Stimulated activated CD4-positive, alpha-beta T cell treated with anti-CD3 and anti-CD28 coated beads, Interleukin-4, amount 100 ng/mL, for 48 hours (primary cell): ENCODE results near the gene OSBPL5.

Experiments
- DNase-seq, 2 donors: peaks; one replicate each; pipeline ENCODE4 v3.0.0-alpha.2; 2020; ENCODE audit warnings: low read depth in 2 of 2

The OSBPL5 gene

DNA sequence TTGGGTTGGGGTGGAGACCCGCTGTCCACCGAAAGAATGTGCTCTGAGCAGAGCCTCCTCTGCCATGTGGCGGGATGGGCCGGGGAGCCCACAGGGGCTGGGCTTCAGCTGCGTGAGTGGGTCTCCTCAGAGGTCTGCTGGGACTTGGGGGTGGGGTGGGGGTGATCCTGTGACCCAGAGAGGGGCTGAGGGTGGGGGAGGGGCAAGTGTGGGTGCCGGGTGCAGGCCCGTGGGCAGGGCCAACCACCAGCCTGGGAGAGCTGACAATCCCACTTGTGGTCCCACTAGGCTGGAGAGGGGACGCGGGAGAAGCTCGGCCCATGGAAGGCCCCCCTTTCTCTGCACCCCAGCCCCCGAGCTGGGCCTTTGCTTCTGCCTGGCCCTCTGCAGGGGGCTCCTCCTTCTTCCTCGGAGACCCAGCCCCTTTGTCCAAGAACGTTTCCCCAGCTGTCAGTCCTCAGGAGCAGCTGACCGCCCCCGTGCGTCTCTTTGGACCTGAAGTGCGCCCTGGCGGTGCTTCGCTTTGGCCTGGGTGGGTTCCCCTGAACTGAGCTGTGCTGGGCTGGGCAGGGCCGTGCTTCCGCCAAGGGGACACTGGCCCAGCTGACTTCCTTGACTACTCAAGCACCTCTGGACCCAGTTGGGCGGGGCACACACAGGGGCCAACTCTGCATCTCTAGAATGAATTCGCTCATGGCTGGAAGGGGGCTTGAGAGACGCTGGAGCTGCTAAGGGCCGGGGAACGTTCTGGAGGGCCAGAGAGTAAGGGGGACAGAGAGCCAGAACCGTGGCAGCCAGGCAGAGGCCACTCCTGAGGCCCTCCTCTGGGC lies 30.2 kb downstream of the OSBPL5 start:
- DNase-seq, result no peak

- DNase-seq, result no peak
Observed at GRCh38 chr11:3134218-3134621, 30.9 kb downstream of the OSBPL5 start.

DNA sequence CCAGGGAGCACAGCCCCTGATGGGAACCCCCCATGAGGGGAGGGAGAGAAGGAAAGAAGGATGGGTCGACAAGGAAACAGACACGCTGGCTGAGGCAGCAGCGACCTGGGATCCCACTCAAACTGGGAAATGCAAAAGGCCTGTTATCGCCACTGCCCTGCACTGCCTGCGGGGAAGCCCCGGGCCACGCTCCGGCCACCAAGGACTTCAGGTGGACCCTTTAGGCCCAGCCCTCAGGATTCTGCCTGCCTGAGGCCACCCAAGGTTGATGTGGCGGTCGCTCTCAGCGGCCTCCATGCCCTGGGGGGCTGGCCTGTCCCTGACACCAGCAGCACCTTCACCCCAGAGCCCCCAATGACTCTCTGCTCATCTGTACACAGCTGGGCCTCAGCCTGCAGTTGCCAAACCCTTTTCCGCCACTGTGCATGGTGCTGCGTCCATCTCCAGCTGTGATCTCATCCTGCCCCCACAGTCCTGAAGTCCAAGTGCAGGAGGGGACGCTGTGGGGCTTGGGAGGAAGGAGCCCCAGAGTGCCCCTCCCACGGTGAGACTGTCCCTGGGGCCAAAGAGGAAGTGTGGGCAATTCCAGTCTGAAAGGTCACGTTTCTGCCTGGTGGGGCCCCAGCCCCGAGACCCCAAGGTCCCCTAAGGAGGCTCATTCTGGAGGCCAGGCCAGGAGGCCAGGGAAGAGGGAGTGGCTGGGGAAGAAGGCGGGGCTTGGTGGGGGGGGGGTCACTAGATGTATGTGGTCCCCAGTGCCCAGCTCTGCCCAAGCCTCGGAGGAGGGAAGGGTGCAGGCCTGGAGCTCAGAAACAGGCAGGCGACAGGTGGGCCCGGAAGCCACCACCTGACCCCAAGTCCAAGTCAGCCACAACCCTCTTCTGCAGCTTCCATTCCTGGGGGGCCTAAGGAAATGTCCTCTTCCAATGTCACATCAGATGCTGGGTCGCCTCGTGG lies 31.6 kb downstream of the OSBPL5 start:
- DNase-seq, result no peak

DNA sequence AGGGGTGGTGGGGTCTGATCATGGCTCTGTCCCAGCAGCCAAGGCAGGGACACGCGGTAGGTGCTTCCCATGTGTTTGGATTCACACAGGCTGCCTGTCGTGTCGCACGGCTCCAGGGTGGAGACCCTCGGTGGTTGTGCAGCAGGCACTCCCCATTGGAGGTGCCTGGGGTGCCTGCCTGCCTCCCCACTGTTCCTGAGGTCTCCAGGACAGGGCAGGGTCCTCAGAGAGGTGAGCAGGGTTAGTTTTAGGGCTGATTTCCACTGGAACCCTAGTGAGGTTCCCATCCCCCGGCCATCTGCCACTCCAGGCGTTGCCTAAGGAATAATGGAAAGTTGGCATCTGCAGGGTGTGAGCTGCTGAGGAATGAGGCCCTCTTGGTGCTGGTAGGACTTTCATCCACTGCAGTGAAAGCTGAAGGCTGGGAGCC lies 32.3 kb downstream of the OSBPL5 start:
- no peak for DNase-seq

GRCh38 chr11:3132271-3132781 lies 32.8 kb downstream of the OSBPL5 start:
- no peak for DNase-seq

GRCh38 chr11:3131330-3131941 lies 33.7 kb downstream of the OSBPL5 start:
- no peak for DNase-seq

DNA sequence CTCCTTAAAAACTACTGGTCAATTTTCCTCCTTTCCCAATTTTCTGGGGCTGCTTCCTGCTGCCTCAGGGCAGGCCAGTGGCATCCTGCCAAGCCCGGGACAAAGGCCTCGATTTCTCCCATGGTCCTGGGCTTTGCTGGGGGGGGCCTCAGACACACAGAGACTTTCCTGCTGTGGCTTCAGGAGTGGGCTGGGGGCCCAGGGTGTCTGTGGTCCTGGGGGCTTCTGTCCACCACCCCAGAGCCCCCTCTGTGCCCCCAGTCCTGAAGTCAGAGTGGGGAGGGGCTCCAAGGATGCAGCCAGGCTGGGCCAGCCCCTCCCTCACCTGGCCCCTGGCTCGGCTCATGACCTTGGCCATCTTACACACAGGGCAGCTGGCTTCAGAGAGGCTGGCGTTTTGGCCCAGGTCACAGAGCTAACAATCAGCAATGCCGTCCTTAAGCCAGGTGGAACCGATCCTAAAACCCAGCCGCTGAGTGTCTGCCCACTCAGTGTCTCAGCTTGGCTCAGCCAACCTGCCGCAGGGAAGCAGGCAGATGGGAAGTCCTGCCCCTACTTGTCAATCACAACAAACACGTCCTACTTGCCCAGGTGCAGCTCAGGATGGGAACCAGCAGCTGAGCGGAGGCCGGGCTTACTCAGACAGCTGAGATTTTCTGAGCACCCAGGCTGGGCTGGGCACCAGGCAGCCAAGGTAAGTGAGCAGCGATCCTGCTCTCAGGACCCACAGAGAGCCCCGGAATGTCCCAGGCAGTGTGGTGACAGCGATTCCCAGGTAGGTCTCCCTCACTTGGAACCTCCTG lies 34.6 kb downstream of the OSBPL5 start:
- DNase-seq, result no peak

DNA sequence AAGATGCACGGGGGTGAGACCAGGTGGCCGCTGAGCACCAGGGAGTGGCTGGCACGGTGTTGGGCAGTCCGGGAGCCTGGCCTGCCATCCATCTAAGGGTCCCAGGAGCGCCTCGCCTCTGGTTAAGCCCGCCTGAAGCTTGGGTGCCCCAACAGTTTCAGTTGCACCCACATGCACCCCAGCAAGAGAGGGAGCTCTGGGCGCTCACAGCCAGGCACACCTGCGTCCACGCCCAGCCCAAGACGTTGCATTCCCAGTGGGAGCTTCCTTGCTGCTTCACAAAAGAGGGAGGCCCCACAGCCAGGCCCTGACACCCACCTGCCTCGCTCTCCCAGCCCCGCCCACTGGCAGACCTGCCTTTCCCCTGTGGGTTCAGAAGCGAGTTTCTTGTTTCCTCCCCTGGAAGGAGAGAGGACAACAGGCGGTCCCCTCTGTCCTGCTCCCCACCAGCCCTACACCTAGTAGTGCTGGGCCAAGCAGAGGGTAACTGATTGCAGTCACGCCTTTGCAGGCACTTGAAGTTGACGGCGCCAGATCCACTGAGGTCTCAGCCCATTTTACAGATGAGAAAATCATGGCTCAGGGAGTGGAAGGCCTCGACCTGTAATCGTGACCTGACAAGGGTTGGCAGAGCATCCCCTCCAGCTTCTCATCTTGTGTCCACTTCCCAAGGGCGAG lies 35.4 kb downstream of the OSBPL5 start:
- DNase-seq, result no peak

DNA sequence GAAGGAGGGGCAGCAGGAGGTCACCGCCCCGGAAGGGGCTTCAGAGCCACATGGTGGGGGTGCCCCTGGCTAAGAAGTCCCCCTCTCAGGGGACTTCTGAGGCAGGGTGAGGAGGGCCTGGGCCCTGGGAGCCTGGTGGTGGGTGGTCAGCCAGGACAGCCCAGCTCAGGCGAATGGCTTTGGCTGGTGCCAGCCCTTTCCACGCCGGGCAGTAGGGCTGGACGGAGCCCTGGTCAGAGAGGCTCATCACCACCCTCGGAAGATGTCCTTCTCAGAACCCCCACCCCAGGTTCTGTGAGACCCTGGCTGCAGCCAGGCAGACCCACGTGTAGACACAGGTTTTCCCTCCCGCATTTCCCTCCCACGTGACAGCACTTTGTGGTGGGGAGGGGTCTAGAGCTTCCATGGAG lies 35.9 kb downstream of the OSBPL5 start:
- DNase-seq, result no peak

GRCh38 chr11:3128356-3129180 lies 36.5 kb downstream of the OSBPL5 start:
- DNase-seq, result no peak

- no peak for DNase-seq
Observed at GRCh38 chr11:3127706-3128355, 37.3 kb downstream of the OSBPL5 start.

DNA sequence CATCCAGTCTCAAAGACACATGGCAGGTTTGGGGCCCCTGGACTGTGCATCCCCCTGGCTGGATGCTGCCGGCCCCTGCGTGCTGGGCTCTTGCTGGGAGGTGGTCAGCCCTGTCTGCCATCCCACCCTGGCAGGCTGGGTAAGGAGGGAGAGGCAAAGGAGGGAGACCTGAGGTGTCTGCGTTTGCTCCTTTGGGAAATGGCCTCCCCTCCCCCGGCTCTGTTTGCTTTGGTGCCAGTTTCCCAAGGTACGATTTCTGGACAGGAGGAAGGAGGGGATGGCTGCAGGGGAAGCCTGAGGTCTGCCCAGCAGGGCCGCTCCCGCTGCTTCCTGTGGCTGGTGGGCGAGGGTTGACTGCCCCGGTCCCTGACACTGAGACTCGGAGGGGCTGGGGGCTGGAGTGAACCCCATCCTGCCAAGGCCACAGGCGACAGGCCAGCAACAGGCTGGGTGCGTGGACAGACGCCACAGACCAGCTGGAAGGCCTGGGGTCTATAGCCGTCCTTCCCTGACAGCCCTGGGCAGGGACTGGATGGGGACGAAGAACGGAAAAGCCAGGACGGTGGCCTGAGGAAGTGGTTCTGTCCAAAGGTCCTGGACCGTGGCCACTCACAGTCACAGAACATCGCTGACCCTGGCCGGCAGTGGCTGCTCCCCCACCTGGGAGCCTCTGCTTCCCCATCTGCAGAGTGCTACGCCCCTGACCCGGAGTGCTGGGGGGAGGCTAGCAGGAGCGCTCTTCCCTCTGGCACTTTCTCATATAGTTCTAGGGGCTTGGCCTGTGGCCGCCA lies 38.0 kb downstream of the OSBPL5 start:
- DNase-seq, result no peak

DNA sequence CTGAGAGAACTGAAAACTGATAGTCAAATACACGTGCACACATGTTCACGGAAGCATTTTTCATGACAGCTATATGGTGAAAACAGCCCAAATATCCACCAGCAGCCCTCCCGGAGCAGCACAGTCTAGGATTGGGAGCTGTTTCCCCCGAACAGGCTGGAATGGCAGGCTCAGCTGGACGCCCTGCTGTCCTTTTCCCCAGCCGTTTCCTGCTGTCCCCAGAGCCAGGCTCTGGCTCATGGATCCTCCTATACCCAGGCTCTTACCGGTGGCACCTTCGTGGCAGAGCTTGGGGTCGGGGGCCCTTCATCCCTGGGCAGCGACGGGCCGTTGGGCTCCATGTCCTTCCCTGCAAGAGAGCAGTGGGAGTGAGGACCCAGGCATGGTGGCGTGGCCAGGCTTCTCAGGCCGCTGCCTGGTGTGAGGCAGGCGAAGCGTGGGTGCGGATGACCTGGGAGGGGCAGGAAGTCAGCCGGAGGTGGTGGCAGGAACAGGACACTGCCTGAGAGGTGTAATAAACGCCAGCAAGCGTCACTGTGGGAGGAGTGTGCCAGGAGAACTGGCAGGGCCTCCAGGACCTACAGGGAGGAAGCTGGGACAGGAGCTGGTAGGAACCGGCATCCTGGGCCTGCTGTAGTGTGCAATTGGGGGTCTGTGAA lies 38.8 kb downstream of the OSBPL5 start:
- no peak for DNase-seq

GRCh38 chr11:3124821-3125220 lies 40.3 kb downstream of the OSBPL5 start:
- DNase-seq, result no peak

DNA sequence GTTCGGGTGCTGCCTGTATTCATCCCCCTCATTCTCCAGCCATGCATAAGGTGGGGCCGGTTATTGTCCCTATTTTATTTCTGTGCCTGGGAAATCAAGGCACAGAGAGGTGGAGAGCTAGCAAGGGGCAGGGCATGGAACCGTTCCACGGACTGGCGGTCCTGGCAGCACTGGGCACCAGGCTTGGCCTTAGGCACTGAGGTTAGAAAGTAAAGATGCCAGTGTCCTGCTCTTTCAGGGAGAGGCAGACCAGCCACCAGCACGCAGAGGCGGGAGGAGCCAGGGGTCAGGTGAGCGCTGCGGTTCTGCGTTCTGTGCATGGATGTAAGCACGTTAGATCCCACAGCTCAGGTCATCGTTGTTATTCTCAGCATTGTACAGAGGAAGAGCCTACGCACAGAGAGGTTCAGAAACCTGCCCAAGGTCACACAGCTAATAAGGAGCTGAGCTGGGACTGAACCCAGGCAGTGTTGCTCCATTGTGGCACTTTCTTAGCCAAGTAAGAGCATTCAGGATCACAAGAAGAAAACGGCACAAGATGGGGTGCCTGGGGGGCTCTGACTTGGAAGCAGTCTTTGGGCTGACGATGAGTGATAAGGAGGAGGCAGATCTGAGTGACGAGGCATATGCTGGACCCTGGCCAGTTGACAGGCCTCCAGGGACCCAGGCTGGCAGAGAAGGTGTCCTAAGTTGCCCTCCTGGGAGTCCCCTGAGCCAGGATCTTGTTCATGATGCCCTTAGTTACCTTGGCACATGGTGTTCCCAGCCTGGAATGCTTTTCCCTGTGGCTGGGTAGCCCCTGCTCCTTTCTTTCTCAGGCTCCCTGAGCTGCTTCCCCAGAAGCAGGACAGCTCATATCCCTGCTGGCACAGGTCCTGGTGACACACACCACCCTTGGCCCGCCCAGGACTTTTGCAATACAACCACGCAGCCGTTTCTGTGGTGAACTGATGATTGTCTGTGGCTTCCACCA lies 41.1 kb downstream of the OSBPL5 start:
- DNase-seq, result no peak

DNA sequence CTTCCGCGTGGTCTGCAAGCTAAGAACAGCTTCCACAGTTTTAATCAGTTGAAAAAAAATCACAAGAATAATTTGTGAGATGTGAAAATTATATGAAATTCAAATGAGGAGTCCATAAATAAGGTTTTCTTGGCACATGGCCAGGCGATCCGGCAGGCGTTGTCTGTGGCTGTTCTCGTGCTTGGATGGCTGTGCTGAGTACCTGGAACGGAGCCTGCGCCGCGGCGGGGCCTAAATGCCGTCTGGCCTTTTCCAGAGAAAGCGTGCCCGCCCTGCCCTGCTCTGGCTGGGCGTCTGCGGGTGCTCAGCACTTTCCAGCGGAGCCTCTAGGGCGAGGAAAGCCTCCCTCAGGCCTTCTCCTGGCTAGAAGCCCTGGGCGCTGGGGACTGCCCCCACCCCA lies 41.8 kb downstream of the OSBPL5 start:
- DNase-seq, result no peak

GRCh38 chr11:3122775-3123201 lies 42.3 kb downstream of the OSBPL5 start:
- no peak for DNase-seq
